NCI-H2196 treated with DMSO at 0.1 percent for 48 hours (cell line): ENCODE measurements around the gene ASPG.

Source experiments
- DNase-seq: peaks from one replicate; lab custom pipeline; 2025; ENCODE audit not compliant: unreplicated experiment; lab: John Stamatoyannopoulos, UW

Gene ASPG

DNA sequence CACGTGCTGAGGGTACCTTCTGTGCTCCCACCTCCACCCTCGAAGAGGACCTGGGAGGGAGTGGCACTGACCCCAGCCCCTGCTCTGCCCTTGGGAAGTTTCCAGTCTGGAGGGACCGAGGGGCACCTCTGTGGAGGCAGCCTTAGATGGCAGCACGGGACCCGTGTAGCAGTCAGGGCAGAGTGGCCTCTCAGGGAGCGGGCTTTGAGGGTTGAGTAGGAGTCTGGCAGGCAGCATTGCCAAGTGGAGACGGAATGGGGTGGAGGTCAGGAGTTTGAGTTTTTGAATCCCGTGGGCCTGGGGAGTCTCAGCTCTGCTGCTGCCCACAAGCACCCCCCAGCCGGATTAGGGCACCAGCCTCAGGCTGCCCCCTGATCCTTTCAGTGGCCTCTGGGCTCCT is 74.5 kb downstream of the ASPG start:
- DNase-seq: no peak

DNA sequence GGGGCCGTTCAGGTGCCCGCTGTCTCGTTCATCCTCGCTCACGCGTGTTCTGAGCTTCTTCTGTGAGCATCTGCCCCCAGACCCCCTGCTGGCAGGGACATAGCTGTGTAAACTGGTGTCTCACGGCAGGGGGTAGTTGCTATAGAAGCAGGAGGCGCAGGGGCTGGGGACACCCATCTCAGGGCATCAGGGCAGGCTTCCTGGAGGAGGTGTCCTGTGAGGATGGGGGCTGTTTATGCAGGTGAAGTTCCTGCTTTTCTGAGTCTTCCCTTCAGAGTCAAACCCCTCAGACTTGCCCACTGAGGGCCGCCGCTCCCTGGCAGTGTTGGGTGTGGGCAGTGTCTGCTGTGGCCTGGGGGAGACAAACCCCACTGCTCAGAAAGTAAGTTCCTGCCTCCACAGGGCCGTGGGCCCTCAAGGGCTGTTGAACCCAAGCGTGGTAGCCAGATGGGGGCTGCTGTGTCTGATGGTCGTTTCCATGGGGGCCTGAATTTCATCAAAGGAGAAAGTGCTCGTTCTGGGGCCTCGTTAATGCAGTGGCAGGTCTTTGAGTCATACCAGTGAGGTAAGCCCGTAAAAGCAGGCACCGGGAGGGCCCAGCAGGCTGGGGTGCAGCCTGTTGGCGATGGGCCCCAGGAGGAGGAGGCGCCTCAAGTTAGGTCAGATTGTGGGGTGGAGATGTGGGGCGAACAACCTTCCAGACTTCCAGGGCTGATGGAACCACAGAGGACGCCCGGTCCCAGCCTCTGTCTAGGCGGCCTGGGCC is 76.3 kb downstream of the ASPG start:
- DNase-seq: no peak

DNA sequence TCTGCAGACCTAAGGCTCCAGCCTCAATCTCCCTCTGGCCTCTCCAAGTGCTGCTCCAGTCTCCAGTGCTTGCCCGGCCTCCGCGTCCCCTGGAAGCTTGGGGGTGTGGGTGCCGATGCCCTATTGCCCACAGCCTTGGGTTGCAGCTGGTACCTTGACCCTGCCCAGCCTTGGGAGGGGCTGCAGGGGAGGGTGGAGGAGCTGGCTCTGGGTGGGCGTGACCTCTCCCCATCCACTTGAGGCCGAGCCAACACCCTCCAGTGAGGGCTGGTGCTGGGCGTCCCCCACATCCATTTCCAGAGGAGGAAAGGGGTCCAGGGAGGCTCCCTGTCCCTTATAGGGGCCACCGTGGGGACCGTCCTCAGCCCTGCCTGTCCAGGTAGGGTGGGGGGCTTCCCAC is 77.0 kb downstream of the ASPG start:
- no peak for DNase-seq

DNA sequence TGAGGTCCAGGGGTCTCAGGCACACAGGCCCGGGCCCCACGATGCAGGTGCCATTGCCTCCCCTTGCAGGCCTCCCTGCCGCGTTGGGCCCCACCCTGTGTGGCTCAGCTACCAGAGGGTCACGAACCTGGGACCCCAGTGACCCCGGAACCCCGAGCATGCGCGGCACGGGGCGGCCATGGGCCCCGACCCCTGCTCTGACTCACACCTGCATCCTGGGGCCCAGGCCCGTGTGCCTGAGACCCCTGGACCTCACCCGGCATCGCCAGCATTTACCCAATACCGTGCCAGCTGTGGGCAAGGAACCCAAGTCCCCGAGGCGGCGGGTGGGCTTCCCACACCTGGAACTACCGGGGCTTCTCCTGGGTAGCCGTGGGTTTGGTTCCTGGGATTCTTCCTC is 78.0 kb downstream of the ASPG start:
- no peak for DNase-seq

DNA sequence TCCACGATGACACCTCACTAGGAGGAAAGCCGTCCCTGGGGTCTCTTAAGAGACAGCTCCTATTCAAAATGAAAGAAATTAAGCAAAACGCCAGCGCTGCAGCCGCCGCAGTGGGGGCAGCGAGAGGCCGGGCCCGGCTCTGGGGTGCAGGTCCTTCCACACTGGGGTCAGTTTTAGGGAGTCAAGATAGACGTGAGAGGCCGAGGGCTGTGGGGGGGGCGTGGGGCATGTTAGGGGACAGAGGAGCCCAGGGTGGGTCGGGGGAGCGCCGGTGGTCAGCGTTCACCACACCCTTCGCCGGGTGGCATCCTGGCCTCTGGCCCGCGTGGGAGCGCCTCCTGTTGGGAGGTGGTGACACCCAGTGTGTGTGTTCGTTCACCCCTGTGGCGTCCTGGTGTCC is 78.5 kb downstream of the ASPG start:
- no peak for DNase-seq

DNA sequence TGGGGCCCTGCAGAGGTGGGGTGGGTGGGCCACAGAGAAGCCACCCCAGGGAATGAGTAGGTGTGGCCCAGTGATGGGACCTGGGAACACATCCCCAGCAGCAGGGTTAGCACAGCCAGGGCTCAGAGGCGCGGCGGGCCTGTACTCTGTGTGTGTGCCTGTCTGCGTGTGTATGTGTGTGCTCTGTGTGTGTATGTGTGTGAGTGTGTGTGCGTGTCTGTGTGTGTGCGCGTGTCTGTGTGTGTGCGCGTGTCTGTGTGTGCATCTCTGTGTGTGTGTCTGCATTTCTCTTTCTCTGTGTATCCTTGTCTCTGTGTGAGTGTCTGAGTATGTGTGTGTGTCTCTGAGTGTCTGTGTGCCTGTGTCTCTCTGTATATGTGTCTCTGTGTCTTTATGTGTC is 79.0 kb downstream of the ASPG start:
- DNase-seq: no peak
